Immature natural killer cell (primary cell): Measurements from ENCODE around the gene GPHN. TPM values are rescaled to one million over a fixed set of nuclear protein-coding genes. Genes with fewer than 3 reads are reported as not detected.

Source experiments
- DNase-seq, 3 donors: peaks; one replicate each; pipeline ENCODE4 v3.0.0; 2022; ENCODE audit warnings: mixed read lengths in 1 of 3
- H3K27ac Mint-ChIP-seq, 6 donors: one replicate each; pipeline ENCODE4 v1.8.0; 2020; ENCODE audit warnings: mixed read lengths in 6 of 6, mild to moderate bottlenecking in 5 of 6, inconsistent platforms in 4 of 6, moderate library complexity in 3 of 6
- H3K27me3 Mint-ChIP-seq, 3 donors: one replicate each; pipeline ENCODE4 v1.8.0; 2020 to 2021; ENCODE audit warnings: low read depth in 3 of 3, mild to moderate bottlenecking in 3 of 3, mixed read lengths in 3 of 3, moderate library complexity in 3 of 3, inconsistent platforms in 1 of 3
- H3K36me3 Mint-ChIP-seq, 3 donors: one replicate each; pipeline ENCODE4 v1.8.0; 2020; ENCODE audit warnings: mixed read lengths in 3 of 3, inconsistent platforms in 2 of 3, mild to moderate bottlenecking in 2 of 3
- H3K4me1 Mint-ChIP-seq, 2 donors: one replicate each; pipeline ENCODE4 v1.8.0; 2020; ENCODE audit warnings: inconsistent platforms in 2 of 2, mild to moderate bottlenecking in 2 of 2, mixed read lengths in 2 of 2, moderate library complexity in 1 of 2
- H3K4me3 Mint-ChIP-seq, 5 donors: one replicate each; pipeline ENCODE4 v1.8.0; 2020; ENCODE audit warnings: mild to moderate bottlenecking in 5 of 5, mixed read lengths in 5 of 5, inconsistent platforms in 3 of 5, moderate library complexity in 3 of 5
- H3K9me3 Mint-ChIP-seq, 6 donors: one replicate each; pipeline ENCODE4 v1.8.0; 2020; ENCODE audit warnings: mild to moderate bottlenecking in 6 of 6, mixed read lengths in 6 of 6, inconsistent platforms in 4 of 6, moderate library complexity in 3 of 6
- polyA plus RNA-seq, 3 donors: library from polyadenylated mRNA; unstranded; fragments of 300-500 nt; fragmentation: Illumina TruSeq; gene quantifications; one replicate each; pipeline ENCODE4 v1.2.3, GENCODE V29; 2021

Gene GPHN
- polyA plus RNA-seq, 3 donors from 2014 or later: 2.1 to 4.4 TPM; not detected in 1

DNA sequence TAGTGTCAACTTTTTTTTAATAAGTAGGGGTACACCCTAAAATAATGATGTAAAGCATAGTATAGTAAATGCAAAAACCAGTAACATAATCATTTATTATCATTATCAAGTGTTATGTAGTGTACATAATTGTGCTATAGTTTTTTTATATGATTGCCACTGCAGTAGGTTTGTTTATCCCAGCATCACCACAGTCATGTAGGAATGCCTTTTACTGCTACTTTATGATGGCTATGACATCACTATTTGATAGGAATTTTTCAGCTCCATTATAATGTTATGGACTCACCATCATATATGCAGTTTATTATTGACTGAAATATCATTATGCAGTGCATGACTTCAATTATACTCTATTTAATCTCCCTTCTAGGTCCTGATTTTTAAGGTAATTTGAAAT is 121.6 kb downstream of the GPHN start:
- Mint-ChIP-seq H3K4me3 (no peak overlapping the region), H3K36me3 (no peaks in the 10 kb centered on the region), H3K27me3 (no peaks in the 10 kb centered on the region), H3K4me1 (no peaks in the 10 kb centered on the region), H3K9me3 (peaks cover 0 to 2% (median 0%) of the 10 kb centered on the region in 6 donors), H3K27ac (no peak overlapping the region)
- DNase-seq: no peak

DNA sequence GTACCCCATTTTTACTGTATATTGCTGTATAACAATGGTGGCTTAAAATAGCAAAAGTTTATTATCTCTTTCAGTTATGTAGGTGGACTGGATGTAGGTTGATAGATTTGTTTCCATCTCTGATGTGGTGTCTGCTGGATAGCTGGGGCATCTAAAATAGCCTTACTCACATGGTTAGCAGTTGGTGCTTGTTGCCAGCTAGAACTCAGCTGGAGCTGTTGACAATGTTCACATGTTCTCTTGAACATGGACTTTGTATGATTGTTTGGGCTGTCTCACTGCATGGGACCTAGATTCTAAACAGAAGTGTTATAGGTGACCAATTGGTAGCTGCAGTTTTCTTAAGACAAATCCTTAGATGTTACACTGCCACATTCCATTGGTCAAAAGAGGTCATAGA is 126.9 kb downstream of the GPHN start:
- no peaks in the 10 kb centered on the region for H3K27me3 Mint-ChIP-seq
- H3K4me1 Mint-ChIP-seq: no peaks in the 10 kb centered on the region
- peaks cover 0 to 3% (median 0%) of the 10 kb centered on the region in 6 donors for H3K9me3 Mint-ChIP-seq
- H3K27ac Mint-ChIP-seq: no peak overlapping the region
- DNase-seq: no peak
- no peaks in the 10 kb centered on the region for H3K36me3 Mint-ChIP-seq
- no peak overlapping the region for H3K4me3 Mint-ChIP-seq

DNA sequence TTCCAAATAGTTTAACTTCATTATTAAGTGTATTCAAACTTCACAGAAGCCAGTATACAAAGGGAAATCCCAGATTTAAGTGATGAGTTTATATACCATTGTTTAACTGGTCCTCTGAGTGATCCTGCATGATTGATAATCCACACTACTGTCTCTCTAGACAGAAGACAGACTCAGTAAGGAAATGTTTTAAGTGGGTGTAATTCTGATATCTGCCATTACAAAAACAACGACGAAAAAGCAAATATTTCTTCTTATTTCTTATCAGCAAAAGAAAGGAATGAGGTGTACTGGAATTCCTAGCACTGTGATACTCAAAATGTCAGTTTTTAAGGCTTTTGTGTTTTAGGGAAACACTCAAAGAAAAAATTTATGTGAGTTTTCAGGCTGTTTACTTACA is 127.5 kb downstream of the GPHN start:
- no peak for DNase-seq
- no peak overlapping the region for H3K27ac Mint-ChIP-seq
- H3K4me1 Mint-ChIP-seq: no peaks in the 10 kb centered on the region
- no peaks in the 10 kb centered on the region for H3K27me3 Mint-ChIP-seq
- H3K36me3 Mint-ChIP-seq: no peaks in the 10 kb centered on the region
- H3K9me3 Mint-ChIP-seq: peaks cover 0 to 3% (median 0%) of the 10 kb centered on the region in 6 donors
- no peak overlapping the region for H3K4me3 Mint-ChIP-seq

DNA sequence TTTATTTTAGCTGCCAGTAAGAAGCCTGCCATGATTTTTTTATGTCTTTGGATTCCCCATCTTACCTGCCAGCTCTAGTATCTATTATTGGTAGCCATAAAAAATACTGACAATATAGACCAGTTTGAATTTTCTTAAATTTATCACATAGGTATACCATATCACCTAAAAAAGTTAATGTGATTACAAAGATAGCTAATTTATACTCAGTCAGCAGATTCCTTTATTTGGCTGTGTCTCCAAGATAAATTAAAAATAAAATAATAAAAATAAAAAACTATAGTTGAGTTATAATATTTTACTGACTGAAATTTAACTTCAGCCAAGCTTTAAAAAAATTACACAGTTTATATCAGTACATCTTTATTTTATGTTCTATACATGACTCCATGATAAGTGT is 128.3 kb downstream of the GPHN start:
- Mint-ChIP-seq H3K4me1 (no peaks in the 10 kb centered on the region), H3K4me3 (no peak overlapping the region), H3K36me3 (no peaks in the 10 kb centered on the region), H3K27me3 (no peaks in the 10 kb centered on the region), H3K9me3 (peaks cover 0 to 3% (median 0%) of the 10 kb centered on the region in 6 donors), H3K27ac (no peak overlapping the region)
- DNase-seq: no peak

DNA sequence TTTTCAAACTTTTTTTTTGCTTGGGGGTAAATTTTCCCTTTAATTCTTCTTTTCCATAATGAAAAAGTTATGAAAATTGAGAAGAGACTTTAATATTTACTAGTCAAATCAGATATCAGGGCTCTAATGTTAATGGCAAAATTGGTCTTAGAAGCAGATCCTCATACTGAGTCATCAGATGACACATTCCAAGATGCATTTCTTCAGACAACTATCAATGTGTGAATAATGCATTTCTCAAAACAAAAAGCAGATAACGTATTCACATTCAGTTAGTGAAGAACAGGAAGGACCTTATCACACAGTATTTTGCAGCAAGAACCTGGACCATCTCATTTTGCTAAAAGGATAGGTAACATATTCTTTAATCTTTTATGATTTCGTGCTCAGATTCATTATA is 130.7 kb downstream of the GPHN start:
- H3K27me3 Mint-ChIP-seq: no peaks in the 10 kb centered on the region
- H3K27ac Mint-ChIP-seq: no peak overlapping the region
- no peaks in the 10 kb centered on the region for H3K4me1 Mint-ChIP-seq
- H3K9me3 Mint-ChIP-seq: peaks cover 0 to 3% (median 0%) of the 10 kb centered on the region in 6 donors
- DNase-seq: no peak
- H3K4me3 Mint-ChIP-seq: no peak overlapping the region
- H3K36me3 Mint-ChIP-seq: no peaks in the 10 kb centered on the region

DNA sequence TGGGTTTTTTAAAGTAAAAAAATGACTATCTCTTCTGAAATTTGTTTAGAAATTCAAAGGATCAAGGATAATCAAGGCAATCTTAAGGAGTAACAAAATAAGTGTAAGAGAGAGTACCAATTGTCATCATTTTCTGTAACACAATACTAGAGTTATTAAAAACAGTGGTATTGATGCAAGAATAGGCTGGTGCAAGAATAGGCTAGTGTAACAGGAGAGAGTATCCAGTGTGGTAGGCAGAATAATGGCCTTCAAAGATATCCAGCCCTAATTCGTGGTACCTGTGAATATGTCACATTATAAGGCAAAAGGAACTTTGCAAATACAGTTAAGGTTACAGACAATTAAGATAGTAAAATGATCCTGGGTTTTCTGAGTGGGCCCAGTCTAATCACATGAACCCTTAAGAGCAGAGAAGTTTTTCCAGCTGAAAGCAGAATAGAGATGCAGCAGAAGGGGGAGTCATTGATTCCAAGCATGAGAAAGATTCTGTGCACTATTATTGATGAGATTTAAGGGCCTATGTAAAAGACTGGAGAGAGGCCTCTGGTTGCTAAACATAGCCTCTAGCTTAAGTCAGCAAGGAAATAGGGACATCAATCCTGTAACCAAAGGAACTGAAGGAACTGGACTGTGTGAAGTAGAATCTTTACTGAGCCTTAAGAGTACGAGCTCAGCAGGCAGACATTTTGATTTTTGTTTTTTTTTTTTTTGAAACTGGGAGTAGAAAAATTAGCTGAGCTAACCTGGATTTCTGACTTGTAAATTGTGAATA is 134.1 kb downstream of the GPHN start:
- Mint-ChIP-seq H3K27me3 (no peaks in the 10 kb centered on the region), H3K27ac (no peak overlapping the region), H3K9me3 (peaks cover 0 to 4% (median 0%) of the 10 kb centered on the region in 6 donors), H3K4me3 (no peak overlapping the region), H3K4me1 (no peaks in the 10 kb centered on the region), H3K36me3 (no peaks in the 10 kb centered on the region)
- no peak for DNase-seq

DNA sequence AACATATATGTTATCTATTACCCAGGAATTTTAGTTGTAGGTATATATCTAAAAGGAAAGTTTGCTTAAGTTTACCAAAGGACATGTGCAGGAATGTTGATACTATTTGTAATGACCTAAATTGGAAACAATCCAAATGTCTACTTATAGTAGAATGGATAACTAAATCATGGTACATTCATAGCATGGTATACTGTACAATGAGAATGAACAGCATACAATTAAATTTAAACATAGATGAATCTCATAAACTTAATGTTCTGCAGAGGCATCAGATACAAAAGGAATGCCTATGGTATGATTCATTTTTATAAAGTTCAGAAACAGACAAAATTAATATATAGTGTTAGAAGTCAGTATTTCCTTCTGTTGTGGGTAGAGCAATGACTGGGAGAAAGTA is 135.4 kb downstream of the GPHN start:
- no peak overlapping the region for H3K27ac Mint-ChIP-seq
- peaks cover 0 to 1% (median 0%) of the 10 kb centered on the region in 6 donors for H3K9me3 Mint-ChIP-seq
- H3K27me3 Mint-ChIP-seq: no peaks in the 10 kb centered on the region
- H3K4me1 Mint-ChIP-seq: no peaks in the 10 kb centered on the region
- DNase-seq: no peak
- no peaks in the 10 kb centered on the region for H3K36me3 Mint-ChIP-seq
- no peak overlapping the region for H3K4me3 Mint-ChIP-seq

DNA sequence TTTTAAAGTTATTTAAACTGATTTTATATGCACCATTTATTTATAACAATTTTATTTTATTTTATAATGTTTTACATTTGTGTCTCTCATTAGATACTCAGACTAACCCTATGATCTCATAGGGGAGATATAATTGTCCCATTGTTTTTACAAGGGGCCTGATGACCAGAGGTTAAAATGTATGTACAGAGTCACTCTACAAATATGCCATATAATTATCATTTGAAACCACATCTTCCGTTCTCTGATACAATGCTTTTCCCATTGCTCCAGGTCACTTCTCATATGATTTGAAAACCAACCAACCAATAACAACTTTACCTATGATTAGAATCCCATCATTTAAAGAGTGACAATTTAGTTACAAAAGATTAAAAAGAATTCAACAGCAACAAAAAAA is 137.8 kb downstream of the GPHN start:
- Mint-ChIP-seq H3K4me1 (peaks cover 6 to 13% of the 10 kb centered on the region in 2 donors), H3K27ac (no peak overlapping the region), H3K9me3 (peaks cover 0 to 1% (median 0%) of the 10 kb centered on the region in 6 donors), H3K4me3 (no peak overlapping the region), H3K27me3 (no peaks in the 10 kb centered on the region), H3K36me3 (no peaks in the 10 kb centered on the region)
- DNase-seq: no peak

DNA sequence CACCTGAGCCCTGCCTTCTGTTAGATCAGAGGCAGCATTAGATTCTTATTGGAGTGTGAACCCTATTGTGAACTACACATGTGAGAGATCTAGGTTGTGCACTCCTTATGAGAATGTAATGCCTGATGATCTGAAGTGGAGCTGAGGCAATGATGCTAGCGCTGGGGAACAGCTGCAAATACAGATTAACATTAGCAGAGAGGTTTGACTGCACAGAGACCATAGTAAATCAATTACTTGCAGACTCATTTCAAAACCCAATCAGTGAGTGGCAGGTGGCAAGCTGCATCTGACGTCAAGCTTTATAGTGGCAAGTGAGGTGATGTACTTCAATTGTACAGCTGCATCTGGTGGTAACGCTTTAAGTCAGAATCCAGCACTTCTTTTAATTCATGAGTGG is 141.6 kb downstream of the GPHN start:
- H3K4me3 Mint-ChIP-seq: no peak overlapping the region
- peaks cover 6 to 24% of the 10 kb centered on the region in 2 donors for H3K4me1 Mint-ChIP-seq
- H3K36me3 Mint-ChIP-seq: no peaks in the 10 kb centered on the region
- DNase-seq: no peak
- no peaks in the 10 kb centered on the region for H3K27me3 Mint-ChIP-seq
- H3K9me3 Mint-ChIP-seq: peaks cover 0 to 1% (median 0%) of the 10 kb centered on the region in 6 donors
- H3K27ac Mint-ChIP-seq: peak overlapping the region in 1 of 6 donors; percentile 75

DNA sequence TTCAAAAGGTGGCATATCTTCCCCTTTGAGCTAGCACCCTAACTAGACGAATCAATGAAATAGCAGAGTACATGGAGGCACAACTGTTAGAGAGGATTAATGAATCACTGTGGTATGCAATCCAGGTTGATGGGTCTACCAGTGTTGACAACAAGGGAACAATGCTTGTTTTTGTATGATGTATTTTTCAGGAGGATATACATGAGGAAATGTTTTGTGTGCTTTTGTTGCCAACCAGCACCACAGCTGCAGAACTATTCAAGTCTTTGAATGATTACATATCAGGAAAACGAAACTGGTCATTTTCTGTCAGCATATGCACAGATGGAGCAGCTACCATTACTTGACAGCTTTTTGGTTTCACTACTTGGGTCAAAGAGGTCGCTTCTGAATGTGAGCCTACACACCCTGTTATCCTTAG is 142.6 kb downstream of the GPHN start:
- H3K9me3 Mint-ChIP-seq: peaks cover 0 to 3% (median 2%) of the 10 kb centered on the region in 6 donors
- no peak overlapping the region for H3K4me3 Mint-ChIP-seq
- no peak for DNase-seq
- H3K4me1 Mint-ChIP-seq: peaks cover 6 to 27% of the 10 kb centered on the region in 2 donors
- no peak overlapping the region for H3K27ac Mint-ChIP-seq
- no peaks in the 10 kb centered on the region for H3K36me3 Mint-ChIP-seq
- no peaks in the 10 kb centered on the region for H3K27me3 Mint-ChIP-seq

DNA sequence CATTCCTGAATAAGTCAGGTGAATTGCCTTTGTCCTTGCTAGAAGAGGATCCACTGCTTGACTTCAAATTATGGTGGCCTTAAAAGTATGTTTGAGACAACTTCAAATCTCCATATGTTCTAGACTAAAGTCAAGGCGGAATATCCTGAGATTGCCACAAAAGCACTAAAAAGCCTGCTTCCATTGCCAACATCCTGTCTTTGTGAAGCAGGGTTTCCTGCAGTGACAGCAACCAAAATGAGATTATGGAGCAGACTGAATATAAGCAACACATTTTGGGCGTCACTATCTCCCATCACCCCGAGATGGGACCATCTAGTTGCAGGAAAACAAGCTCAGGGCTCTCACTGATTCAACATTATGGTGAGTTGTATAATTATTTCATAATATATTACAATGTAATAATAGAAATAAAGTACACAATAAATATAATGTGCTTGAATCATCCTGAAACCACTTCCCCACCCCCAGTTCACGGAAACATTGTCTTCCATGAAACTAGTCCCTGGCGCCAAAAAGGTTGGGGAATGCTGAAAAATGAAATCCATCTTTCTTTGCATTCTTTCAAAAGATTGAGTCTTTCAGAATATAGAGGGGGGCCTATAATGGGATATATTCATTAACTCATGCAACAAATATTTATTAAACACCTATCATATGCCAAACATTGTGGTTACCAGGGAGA is 143.7 kb downstream of the GPHN start:
- Mint-ChIP-seq H3K27me3 (no peaks in the 10 kb centered on the region), H3K4me1 (peaks cover 14 to 39% of the 10 kb centered on the region in 2 donors), H3K4me3 (no peak overlapping the region), H3K27ac (no peak overlapping the region), H3K36me3 (peaks cover 2 to 7% (median 4%) of the 10 kb centered on the region in 3 donors), H3K9me3 (peaks cover 3 to 15% (median 9%) of the 10 kb centered on the region in 6 donors)
- DNase-seq: no peak

DNA sequence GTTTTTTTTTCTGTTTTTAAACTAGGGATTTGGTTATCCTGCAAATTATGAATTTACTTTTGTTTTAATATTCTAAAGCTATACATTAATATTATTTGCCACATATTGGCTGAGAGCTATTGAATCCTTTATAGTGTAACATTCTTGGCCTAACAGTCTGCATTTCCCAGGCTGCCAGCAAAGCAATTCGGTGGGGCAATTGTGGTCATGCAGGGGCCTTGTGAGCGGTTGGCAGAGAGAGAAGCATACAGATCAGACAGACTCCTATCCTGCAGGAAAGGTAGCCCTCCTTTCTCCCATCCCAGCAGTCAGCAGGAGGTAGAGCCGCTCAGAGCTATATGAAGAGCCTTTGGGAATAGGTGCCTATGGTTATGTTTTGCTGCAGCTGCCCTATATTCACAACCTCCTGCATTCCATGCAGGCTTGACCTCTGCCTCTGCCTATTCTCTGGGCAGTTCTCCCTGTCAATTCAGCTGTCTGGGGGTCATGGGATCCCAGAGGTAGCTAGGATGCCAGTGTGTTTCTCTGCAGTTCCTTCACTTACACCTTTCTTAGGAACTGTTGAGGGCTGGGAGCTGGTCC is 144.7 kb downstream of the GPHN start:
- Mint-ChIP-seq H3K4me3 (no peak overlapping the region), H3K27ac (no peak overlapping the region), H3K27me3 (no peaks in the 10 kb centered on the region), H3K4me1 (peaks cover 18 to 43% of the 10 kb centered on the region in 2 donors), H3K9me3 (peaks cover 3 to 20% (median 13%) of the 10 kb centered on the region in 6 donors), H3K36me3 (peaks cover 4 to 8% (median 4%) of the 10 kb centered on the region in 3 donors)
- DNase-seq: no peak

DNA sequence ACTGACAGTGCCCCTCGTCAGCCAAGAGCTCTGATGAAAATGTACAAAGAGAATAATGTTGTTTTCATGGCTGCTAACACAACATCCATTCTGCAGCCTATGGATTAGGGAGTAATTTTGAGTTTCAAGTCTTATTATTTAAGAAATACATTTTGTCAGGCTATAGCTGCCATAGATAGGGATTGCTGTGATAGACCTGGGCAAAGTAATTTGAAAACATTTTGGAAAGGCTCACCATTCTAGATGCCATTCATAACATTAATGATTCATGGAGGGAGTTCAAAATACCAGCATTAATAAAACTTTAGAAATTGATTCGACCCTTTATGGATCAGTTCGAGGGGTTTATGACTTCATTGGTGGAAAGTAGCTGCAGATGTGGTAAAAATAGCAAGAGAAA is 149.8 kb downstream of the GPHN start:
- no peaks in the 10 kb centered on the region for H3K27me3 Mint-ChIP-seq
- H3K27ac Mint-ChIP-seq: no peak overlapping the region
- peak overlapping the region in 1 of 5 donors; percentile 26 for H3K4me3 Mint-ChIP-seq
- peaks cover 13 to 21% (median 18%) of the 10 kb centered on the region in 3 donors for H3K36me3 Mint-ChIP-seq
- H3K9me3 Mint-ChIP-seq: peaks cover 4 to 56% (median 43%) of the 10 kb centered on the region in 6 donors
- H3K4me1 Mint-ChIP-seq: peaks cover 12 to 21% of the 10 kb centered on the region in 2 donors
- no peak for DNase-seq

DNA sequence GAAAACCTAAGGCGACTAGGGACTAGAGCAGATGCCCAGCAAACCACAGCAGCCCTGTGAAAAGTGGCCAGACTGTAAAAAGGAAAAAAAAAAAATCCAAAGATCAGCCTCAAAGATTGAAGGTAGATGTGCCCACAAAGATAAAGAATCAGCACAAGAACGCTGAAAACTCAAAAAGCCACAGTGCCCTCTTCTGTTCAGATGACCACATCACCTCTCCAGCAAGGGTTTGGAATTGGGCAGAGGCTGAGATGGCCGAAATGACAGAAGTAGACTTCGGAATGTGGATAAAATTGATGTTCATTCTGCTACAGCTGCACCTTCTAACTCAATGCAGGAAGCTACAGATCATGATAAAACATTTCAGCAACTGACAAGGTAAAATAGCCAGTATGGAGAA is 154.4 kb downstream of the GPHN start:
- H3K9me3 Mint-ChIP-seq: peaks cover 17 to 66% (median 57%) of the 10 kb centered on the region in 6 donors
- no peaks in the 10 kb centered on the region for H3K4me1 Mint-ChIP-seq
- no peaks in the 10 kb centered on the region for H3K27me3 Mint-ChIP-seq
- H3K4me3 Mint-ChIP-seq: no peak overlapping the region
- peaks cover 10 to 23% (median 13%) of the 10 kb centered on the region in 3 donors for H3K36me3 Mint-ChIP-seq
- DNase-seq: no peak
- no peak overlapping the region for H3K27ac Mint-ChIP-seq
